Glutamatergic neuron (in vitro differentiated cells): ENCODE data around the gene CACNA1D. TPM values are rescaled to one million over a fixed set of nuclear protein-coding genes. Genes with fewer than 3 reads are reported as not detected.

Source experiments
- DNase-seq: peaks from one replicate; pipeline ENCODE4 v3.0.0; 2022
- H3K27ac Mint-ChIP-seq: one replicate; pipeline ENCODE4 v1.8.0; 2020; ENCODE audit warnings: mild to moderate bottlenecking, mixed read lengths, inconsistent platforms; ENCODE audit not compliant: unreplicated experiment
- H3K27me3 Mint-ChIP-seq: one replicate; pipeline ENCODE4 v1.8.0; 2020; ENCODE audit warnings: mild to moderate bottlenecking, moderate library complexity, mixed read lengths, inconsistent platforms; ENCODE audit not compliant: unreplicated experiment
- H3K36me3 Mint-ChIP-seq: one replicate; pipeline ENCODE4 v1.8.0; 2020; ENCODE audit warnings: mild to moderate bottlenecking, mixed read lengths, inconsistent platforms; ENCODE audit not compliant: unreplicated experiment
- H3K4me1 Mint-ChIP-seq: one replicate; pipeline ENCODE4 v1.8.0; 2020; ENCODE audit warnings: mild to moderate bottlenecking, low read depth, mixed read lengths, inconsistent platforms; ENCODE audit not compliant: unreplicated experiment
- H3K4me3 Mint-ChIP-seq: one replicate; pipeline ENCODE4 v1.8.0; 2020; ENCODE audit warnings: mild to moderate bottlenecking, mixed read lengths, inconsistent platforms; ENCODE audit not compliant: unreplicated experiment
- H3K9me3 Mint-ChIP-seq: one replicate; pipeline ENCODE4 v1.8.0; 2020; ENCODE audit warnings: mild to moderate bottlenecking, moderate library complexity, mixed read lengths, inconsistent platforms; ENCODE audit not compliant: unreplicated experiment
- CTCF ChIP-seq: fragments of 200-600 bp; sonication (generic); IDR thresholded peaks from one replicate; pipeline ENCODE4 v1.5.0; 2021; ENCODE audit not compliant: partially characterized antibody, unreplicated experiment
- total RNA-seq: library from RNA; stranded (reverse); fragmentation: NEBNext Ultra II Directional; extraction: Animal tissue kit (Norgen Biotek cat#: 25700); gene quantifications from one replicate; pipeline ENCODE4 v1.2.1, GENCODE V29; 2021; ENCODE audit not compliant: unreplicated experiment

CACNA1D gene
- total RNA-seq, 1 donor from 2014 or later, result 5.0 TPM

- TF ChIP-seq CTCF, result no peak
- Mint-ChIP-seq H3K27me3 (no peaks in the 10 kb centered on the region), H3K36me3 (no peaks in the 10 kb centered on the region), H3K4me3 (no peak overlapping the region), H3K27ac (no peak overlapping the region), H3K9me3 (no peaks in the 10 kb centered on the region), H3K4me1 (no peaks in the 10 kb centered on the region)
- DNase-seq, result no peak
Observed at GRCh38 chr3:53553200-53553599, 58.8 kb downstream of the CACNA1D start.

GRCh38 chr3:53554559-53555067, 60.2 kb downstream of the CACNA1D start:
- no peaks in the 10 kb centered on the region for H3K36me3 Mint-ChIP-seq
- no peak overlapping the region for H3K4me3 Mint-ChIP-seq
- no peak overlapping the region for H3K27ac Mint-ChIP-seq
- H3K9me3 Mint-ChIP-seq, result no peaks in the 10 kb centered on the region
- TF ChIP-seq CTCF, result no peak
- DNase-seq, result no peak
- H3K4me1 Mint-ChIP-seq, result no peaks in the 10 kb centered on the region
- no peaks in the 10 kb centered on the region for H3K27me3 Mint-ChIP-seq

DNA sequence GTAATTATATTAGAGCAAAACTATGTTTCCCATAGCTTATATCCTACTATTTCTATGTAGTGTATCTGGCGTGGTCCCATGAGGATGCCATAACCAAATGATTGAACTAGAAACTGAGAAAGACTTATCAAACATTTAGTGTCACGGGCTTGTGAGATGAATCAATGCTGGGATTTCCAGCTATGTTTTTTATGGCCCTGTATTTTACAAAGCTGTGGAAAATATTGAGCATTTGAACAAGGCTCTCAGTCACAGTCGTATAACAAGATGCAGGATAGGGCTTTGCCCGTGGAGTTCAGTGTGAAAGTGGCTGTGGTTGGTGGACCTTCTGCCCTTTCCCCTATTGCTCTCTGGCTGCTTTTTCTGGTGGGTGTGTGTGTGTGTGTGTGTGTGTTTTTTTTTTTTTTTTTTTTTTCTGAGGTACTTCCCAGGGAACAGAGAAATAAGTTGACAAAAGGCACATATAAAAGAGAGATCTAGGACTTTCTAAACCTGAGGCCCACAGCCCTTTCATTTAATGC, 60.7 kb downstream of the CACNA1D start:
- no peak for DNase-seq
- H3K36me3 Mint-ChIP-seq, result no peaks in the 10 kb centered on the region
- TF ChIP-seq CTCF, result no peak
- no peaks in the 10 kb centered on the region for H3K9me3 Mint-ChIP-seq
- no peak overlapping the region for H3K4me3 Mint-ChIP-seq
- H3K27ac Mint-ChIP-seq, result no peak overlapping the region
- H3K4me1 Mint-ChIP-seq, result no peaks in the 10 kb centered on the region
- H3K27me3 Mint-ChIP-seq, result no peaks in the 10 kb centered on the region

GRCh38 chr3:53566461-53567145, 72.2 kb downstream of the CACNA1D start:
- Mint-ChIP-seq H3K4me1 (peaks cover 2% of the 10 kb centered on the region), H3K27ac (no peak overlapping the region), H3K27me3 (no peaks in the 10 kb centered on the region), H3K4me3 (no peak overlapping the region), H3K9me3 (peaks cover 2% of the 10 kb centered on the region), H3K36me3 (no peaks in the 10 kb centered on the region)
- DNase-seq, result no peak
- no peak for TF ChIP-seq CTCF

DNA sequence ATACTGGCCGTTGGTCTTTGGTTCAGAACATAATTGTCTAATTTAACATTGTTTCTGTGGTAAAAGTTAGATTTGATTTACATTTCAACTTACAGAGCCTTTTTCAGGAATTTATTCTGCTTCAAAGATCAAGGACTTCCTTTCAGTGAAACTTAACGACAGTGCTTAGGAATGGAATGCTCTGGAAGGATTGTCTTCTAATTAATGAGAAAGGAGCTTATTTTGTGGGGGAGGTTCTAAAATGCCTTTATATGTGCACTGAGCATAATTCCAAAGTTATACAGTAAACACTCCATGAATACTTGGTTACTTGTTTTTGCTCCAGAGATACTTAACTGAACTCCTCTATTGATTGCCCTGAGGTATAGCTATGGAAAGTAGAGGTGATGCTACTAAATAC, 75.7 kb downstream of the CACNA1D start:
- H3K4me1 Mint-ChIP-seq, result peaks cover 2% of the 10 kb centered on the region
- no peaks in the 10 kb centered on the region for H3K36me3 Mint-ChIP-seq
- peaks cover 2% of the 10 kb centered on the region for H3K9me3 Mint-ChIP-seq
- H3K27me3 Mint-ChIP-seq, result peaks cover 3% of the 10 kb centered on the region
- H3K27ac Mint-ChIP-seq, result no peak overlapping the region
- DNase-seq, result no peak
- no peak overlapping the region for H3K4me3 Mint-ChIP-seq
- no peak for TF ChIP-seq CTCF
